ENCODE data around the gene PLCXD3. TPM values are rescaled to one million over a fixed set of nuclear protein-coding genes. Genes with fewer than 3 reads are reported as not detected.

PLCXD3 gene
- total and polyA plus RNA-seq, 10 of the 15 experiments (the other 5 are each of a cell fraction or from before 2014, with no cell fraction given), result not detected

DNA sequence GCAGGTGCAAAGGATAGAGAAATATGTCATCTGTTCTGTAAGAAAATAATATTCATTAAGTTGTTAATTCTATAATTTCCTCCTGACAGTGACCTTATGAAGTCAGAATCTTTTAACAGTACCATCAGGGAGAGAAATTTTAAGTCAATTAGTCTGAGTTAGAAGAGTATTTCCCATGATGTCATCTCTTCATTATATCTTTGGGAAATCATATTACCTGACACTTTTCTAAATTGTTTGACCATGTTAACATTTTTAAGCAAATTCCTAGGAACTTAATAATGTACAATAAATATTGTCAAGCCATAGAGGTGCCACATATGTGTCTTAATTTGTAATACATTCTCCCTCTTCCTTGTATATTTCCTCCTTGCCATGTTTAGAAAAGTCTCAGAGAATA is 172.7 kb downstream of the PLCXD3 start (continued):
- no peak for TF ChIP-seq NFYB (IDR thresholded peaks at IDR 0.05; ENCODE audit: insufficient read depth, low read depth, low read length)
- TF ChIP-seq BHLHE40 (IDR thresholded peaks at IDR 0.05; ENCODE audit: borderline replicate concordance in 1 of 2, low read depth in 2 of 2, low read length in 1 of 2), result no peak

DNA sequence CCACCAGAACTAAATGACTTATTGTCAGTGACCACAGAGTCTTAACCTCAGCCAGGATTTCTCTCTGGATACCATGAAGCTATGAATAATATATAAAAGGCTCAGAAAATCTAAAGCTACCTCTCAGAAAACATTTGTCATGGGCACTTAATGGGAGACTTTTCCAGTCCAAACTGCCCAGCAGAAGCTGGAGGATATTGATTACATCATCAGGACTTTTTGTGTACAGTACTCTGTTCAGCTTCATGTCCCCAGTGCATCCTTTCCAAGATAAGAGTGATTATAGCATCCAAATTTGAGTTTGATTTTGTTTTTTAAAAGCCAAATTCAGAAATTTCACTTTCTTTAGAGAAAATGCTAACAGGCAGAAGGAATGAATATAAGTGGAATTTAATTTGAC is 173.2 kb downstream of the PLCXD3 start:
- no peaks in the 10 kb centered on the region for H3K27me3 ChIP-seq (replicated peaks in 1 of 2; ENCODE audit: control insufficient read depth in 2 of 2, insufficient read depth in 2 of 2, low read length in 1 of 2)
- DNase-seq (ENCODE audit: low read depth, low spot score), result no peak
- no peaks in the 10 kb centered on the region for H3K9me3 ChIP-seq (replicated peaks; ENCODE audit: control insufficient read depth, insufficient read depth, low read length)
- ATAC-seq, result no peak
- no peak overlapping the region for H3K4me3 ChIP-seq
- H3K79me2 ChIP-seq (ENCODE audit: control insufficient read depth, insufficient read depth, low read length), result no peaks in the 10 kb centered on the region
- BruUV-seq (replicated peaks), result no TSS peak
- in situ Hi-C loops (cut with MboI), result no loop called here
- H2AFZ ChIP-seq (ENCODE audit: control insufficient read depth, low read depth, low read length), result no peak overlapping the region
- RAD21 ChIA-PET (ENCODE audit: unreplicated experiment), result no interaction called here
- H3K4me1 ChIP-seq (ENCODE audit: control insufficient read depth, insufficient read depth, low read length), result no peaks in the 10 kb centered on the region
- FAIRE-seq, result no peak
- POLR2A ChIA-PET, result no interaction called here
- no peak overlapping the region for H3K9ac ChIP-seq (ENCODE audit: control insufficient read depth, insufficient read depth, low read length)
- H3K4me2 ChIP-seq (ENCODE audit: control insufficient read depth, insufficient read depth), result no peak overlapping the region
- no peak overlapping the region for H3K27ac ChIP-seq (ENCODE audit: control insufficient read depth, insufficient read depth)
- SMC1A ChIA-PET (ENCODE audit: uncharacterized antibody, unreplicated experiment), result no interaction called here
- CTCF ChIA-PET, result no interaction called here
- TF ChIP-seq, protein P1, sequence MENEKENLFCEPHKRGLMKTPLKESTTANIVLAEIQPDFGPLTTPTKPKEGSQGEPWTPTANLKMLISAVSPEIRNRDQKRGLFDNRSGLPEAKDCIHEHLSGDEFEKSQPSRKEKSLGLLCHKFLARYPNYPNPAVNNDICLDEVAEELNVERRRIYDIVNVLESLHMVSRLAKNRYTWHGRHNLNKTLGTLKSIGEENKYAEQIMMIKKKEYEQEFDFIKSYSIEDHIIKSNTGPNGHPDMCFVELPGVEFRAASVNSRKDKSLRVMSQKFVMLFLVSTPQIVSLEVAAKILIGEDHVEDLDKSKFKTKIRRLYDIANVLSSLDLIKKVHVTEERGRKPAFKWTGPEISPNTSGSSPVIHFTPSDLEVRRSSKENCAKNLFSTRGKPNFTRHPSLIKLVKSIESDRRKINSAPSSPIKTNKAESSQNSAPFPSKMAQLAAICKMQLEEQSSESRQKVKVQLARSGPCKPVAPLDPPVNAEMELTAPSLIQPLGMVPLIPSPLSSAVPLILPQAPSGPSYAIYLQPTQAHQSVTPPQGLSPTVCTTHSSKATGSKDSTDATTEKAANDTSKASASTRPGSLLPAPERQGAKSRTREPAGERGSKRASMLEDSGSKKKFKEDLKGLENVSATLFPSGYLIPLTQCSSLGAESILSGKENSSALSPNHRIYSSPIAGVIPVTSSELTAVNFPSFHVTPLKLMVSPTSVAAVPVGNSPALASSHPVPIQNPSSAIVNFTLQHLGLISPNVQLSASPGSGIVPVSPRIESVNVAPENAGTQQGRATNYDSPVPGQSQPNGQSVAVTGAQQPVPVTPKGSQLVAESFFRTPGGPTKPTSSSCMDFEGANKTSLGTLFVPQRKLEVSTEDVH (IDR thresholded peaks at IDR 0.05; ENCODE audit: low read depth, partially characterized antibody), result no peak
- no peaks in the 10 kb centered on the region for H4K20me1 ChIP-seq (ENCODE audit: control insufficient read depth, insufficient read depth)
- H3K36me3 ChIP-seq (ENCODE audit: control insufficient read depth in 2 of 2, insufficient read depth in 2 of 2, low read length in 1 of 2), result no peaks in the 10 kb centered on the region
- intact Hi-C loops (cut with micrococcal nuclease; ENCODE audit: unreplicated experiment), result no loop called here

DNA sequence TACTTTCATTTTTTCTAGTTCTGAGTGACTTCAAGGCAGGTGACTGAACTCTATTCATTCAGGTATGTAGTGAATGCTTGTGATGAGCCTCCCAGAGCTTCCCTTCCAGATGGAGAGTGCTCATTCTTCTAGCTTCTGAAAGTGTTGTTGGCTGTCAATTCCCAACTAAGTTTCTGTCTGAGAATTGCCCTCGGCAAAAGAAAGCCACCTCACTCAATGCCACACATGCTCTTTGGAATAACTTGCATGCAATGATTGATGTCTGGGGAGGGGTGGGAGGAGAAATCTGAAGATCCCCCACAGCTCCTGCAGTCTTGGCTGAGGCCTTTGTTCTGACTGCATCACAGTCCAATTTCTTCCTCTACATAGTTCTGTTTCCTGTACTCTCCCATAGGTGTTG is 173.9 kb downstream of the PLCXD3 start:
- in situ Hi-C loops (cut with MboI) (no loop called here), intact Hi-C loops (cut with micrococcal nuclease; ENCODE audit: unreplicated experiment) (no loop called here)
- Histone ChIP-seq H3K27me3 (replicated peaks in 1 of 2; ENCODE audit: control insufficient read depth in 2 of 2, insufficient read depth in 2 of 2, low read length in 1 of 2) (no peaks in the 10 kb centered on the region), H3K4me3 (no peak overlapping the region), H3K9ac (ENCODE audit: control insufficient read depth, insufficient read depth, low read length) (no peak overlapping the region), H3K9me3 (replicated peaks; ENCODE audit: control insufficient read depth, insufficient read depth, low read length) (no peaks in the 10 kb centered on the region), H3K27ac (ENCODE audit: control insufficient read depth, insufficient read depth) (no peak overlapping the region), H2AFZ (ENCODE audit: control insufficient read depth, low read depth, low read length) (no peak overlapping the region), H3K36me3 (ENCODE audit: control insufficient read depth in 2 of 2, insufficient read depth in 2 of 2, low read length in 1 of 2) (no peaks in the 10 kb centered on the region), H3K4me1 (ENCODE audit: control insufficient read depth, insufficient read depth, low read length) (no peaks in the 10 kb centered on the region), H3K4me2 (ENCODE audit: control insufficient read depth, insufficient read depth) (no peak overlapping the region), H4K20me1 (ENCODE audit: control insufficient read depth, insufficient read depth) (no peaks in the 10 kb centered on the region), H3K79me2 (ENCODE audit: control insufficient read depth, insufficient read depth, low read length) (no peaks in the 10 kb centered on the region)
- WGBS (ENCODE audit: insufficient coverage, insufficient replicate concordance, low lambda C conversion rate, missing lambda C conversion rate), result 88% methylated on average over 1 of the region's 1 CpG
- DNase-seq (ENCODE audit: low read depth, low spot score), result no peak
- ChIA-PET POLR2A (no interaction called here), RAD21 (ENCODE audit: unreplicated experiment) (no interaction called here), SMC1A (ENCODE audit: uncharacterized antibody, unreplicated experiment) (no interaction called here), CTCF (no interaction called here)
- no peak for ATAC-seq
- FAIRE-seq, result no peak
- no TSS peak for BruUV-seq (replicated peaks)
- TF ChIP-seq, protein P2, sequence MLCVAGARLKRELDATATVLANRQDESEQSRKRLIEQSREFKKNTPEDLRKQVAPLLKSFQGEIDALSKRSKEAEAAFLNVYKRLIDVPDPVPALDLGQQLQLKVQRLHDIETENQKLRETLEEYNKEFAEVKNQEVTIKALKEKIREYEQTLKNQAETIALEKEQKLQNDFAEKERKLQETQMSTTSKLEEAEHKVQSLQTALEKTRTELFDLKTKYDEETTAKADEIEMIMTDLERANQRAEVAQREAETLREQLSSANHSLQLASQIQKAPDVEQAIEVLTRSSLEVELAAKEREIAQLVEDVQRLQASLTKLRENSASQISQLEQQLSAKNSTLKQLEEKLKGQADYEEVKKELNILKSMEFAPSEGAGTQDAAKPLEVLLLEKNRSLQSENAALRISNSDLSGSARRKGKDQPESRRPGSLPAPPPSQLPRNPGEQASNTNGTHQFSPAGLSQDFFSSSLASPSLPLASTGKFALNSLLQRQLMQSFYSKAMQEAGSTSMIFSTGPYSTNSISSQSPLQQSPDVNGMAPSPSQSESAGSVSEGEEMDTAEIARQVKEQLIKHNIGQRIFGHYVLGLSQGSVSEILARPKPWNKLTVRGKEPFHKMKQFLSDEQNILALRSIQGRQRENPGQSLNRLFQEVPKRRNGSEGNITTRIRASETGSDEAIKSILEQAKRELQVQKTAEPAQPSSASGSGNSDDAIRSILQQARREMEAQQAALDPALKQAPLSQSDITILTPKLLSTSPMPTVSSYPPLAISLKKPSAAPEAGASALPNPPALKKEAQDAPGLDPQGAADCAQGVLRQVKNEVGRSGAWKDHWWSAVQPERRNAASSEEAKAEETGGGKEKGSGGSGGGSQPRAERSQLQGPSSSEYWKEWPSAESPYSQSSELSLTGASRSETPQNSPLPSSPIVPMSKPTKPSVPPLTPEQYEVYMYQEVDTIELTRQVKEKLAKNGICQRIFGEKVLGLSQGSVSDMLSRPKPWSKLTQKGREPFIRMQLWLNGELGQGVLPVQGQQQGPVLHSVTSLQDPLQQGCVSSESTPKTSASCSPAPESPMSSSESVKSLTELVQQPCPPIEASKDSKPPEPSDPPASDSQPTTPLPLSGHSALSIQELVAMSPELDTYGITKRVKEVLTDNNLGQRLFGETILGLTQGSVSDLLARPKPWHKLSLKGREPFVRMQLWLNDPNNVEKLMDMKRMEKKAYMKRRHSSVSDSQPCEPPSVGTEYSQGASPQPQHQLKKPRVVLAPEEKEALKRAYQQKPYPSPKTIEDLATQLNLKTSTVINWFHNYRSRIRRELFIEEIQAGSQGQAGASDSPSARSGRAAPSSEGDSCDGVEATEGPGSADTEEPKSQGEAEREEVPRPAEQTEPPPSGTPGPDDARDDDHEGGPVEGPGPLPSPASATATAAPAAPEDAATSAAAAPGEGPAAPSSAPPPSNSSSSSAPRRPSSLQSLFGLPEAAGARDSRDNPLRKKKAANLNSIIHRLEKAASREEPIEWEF (IDR thresholded peaks at IDR 0.05; ENCODE audit: insufficient replicate concordance, low read depth, low read length), result no peak
- TF ChIP-seq HDAC6 (IDR thresholded peaks at IDR 0.05; ENCODE audit: unreplicated experiment) (no peak), ZBED1 (IDR thresholded peaks at IDR 0.05; ENCODE audit: borderline replicate concordance) (no peak), PML (IDR thresholded peaks at IDR 0.05; ENCODE audit: low read length) (no peak), KDM1A (IDR thresholded peaks at IDR 0.05; ENCODE audit: borderline replicate concordance) (no peak), SRF (IDR thresholded peaks at IDR 0.05; ENCODE audit: low read depth in 2 of 2, low read length in 2 of 2) (no peak)
